OCI-LY7 (cell line): ENCODE measurements around the gene PLD6. TPM values are rescaled to one million over a fixed set of nuclear protein-coding genes. Genes with fewer than 3 reads are reported as not detected.

Source experiments
- BruUV-seq: library from RNA; stranded (reverse); fragments of 400-500 nt; replicated peaks from 2 replicates; lab custom pipeline; 2021; lab: Mats Ljungman, UMichigan
- CTCF ChIA-PET: fragments of 300-600 bp; sonication (Branson Sonifier 250); formaldehyde crosslinking; loops from one replicate; lab custom pipeline; 2022; ENCODE audit warnings: antibody characterized with exemption; ENCODE audit not compliant: unreplicated experiment; lab: Charles Lee
- POLR2A ChIA-PET: fragments of 300-600 bp; sonication (Branson Sonifier 250); formaldehyde crosslinking; loops from one replicate; lab custom pipeline; 2022; ENCODE audit warnings: antibody characterized with exemption; lab: Charles Lee
- DNase-seq: peaks from one replicate; pipeline ENCODE4 v3.0.0-alpha.2; 2015; ENCODE audit warnings: low spot score
- H2AFZ ChIP-seq: fragments of 200-600 bp; sonication (generic), shearing (Covaris generic); 2 replicates; pipeline ENCODE4 v1.6.1; 2014; ENCODE audit warnings: mild to moderate bottlenecking, antibody characterized with exemption, low read length, moderate library complexity
- H3K27ac ChIP-seq: fragments of 200-600 bp; sonication (generic); 2 replicates; pipeline ENCODE4 v1.5.1; 2014; ENCODE audit warnings: mixed run types, low read depth, mild to moderate bottlenecking, moderate library complexity, low read length, inconsistent platforms; ENCODE audit not compliant: poor library complexity, severe bottlenecking
- H3K36me3 ChIP-seq: fragments of 200-600 bp; sonication (generic); 2 replicates; pipeline ENCODE4 v1.6.1; 2014; ENCODE audit warnings: mild to moderate bottlenecking, antibody characterized with exemption, low read length, moderate library complexity, mixed read lengths; ENCODE audit not compliant: insufficient read depth
- H3K4me1 ChIP-seq: fragments of 200-600 bp; sonication (generic); 2 replicates; pipeline ENCODE4 v1.5.1; 2014; ENCODE audit warnings: mild to moderate bottlenecking, low read length; ENCODE audit not compliant: insufficient read depth, poor library complexity, severe bottlenecking
- H3K4me2 ChIP-seq: fragments of 200-600 bp; sonication (generic); 2 replicates; pipeline ENCODE4 v1.6.1; 2014; ENCODE audit warnings: mild to moderate bottlenecking, low read length
- H3K4me3 ChIP-seq: fragments of 200-600 bp; sonication (generic); 2 replicates; pipeline ENCODE4 v1.5.1; 2014; ENCODE audit warnings: mild to moderate bottlenecking, low read depth, low read length; ENCODE audit not compliant: poor library complexity, severe bottlenecking
- H3K79me2 ChIP-seq: fragments of 200-600 bp; sonication (generic); 2 replicates; pipeline ENCODE4 v1.6.1; 2016; ENCODE audit warnings: low read depth, mild to moderate bottlenecking, low read length, moderate library complexity, mixed read lengths; ENCODE audit not compliant: insufficient read depth
- H3K9me2 ChIP-seq: fragments of 200-600 bp; sonication (generic); 2 replicates; pipeline ENCODE4 v1.6.1; 2016; ENCODE audit warnings: mild to moderate bottlenecking, low read length, mixed read lengths; ENCODE audit not compliant: insufficient read depth
- H3K9me3 ChIP-seq: fragments of 200-600 bp; sonication (generic); 2 replicates; pipeline ENCODE4 v1.6.1; 2014; ENCODE audit warnings: mild to moderate bottlenecking, mixed run types, low read length, mixed read lengths
- H4K20me1 ChIP-seq: fragments of 200-600 bp; sonication (generic); 2 replicates; pipeline ENCODE4 v1.6.1; 2014; ENCODE audit warnings: mild to moderate bottlenecking, antibody characterized with exemption, low read length, moderate library complexity, mixed read lengths; ENCODE audit not compliant: insufficient read depth
- EZH2phosphoT487 ChIP-seq: fragments of 200-600 bp; sonication (generic); IDR thresholded peaks from 2 replicates; pipeline ENCODE4 v1.6.1; 2018; ENCODE audit warnings: low read depth, borderline replicate concordance, mild to moderate bottlenecking, mixed run types, antibody characterized with exemption, low read length, moderate library complexity, mixed read lengths
- intact Hi-C: fragments of 100-400 bp; cut with micrococcal nuclease; formaldehyde crosslinking; loops from one replicate; pipeline ENCODE4 v1.10.0; 2022; ENCODE audit not compliant: unreplicated experiment
- total RNA-seq, 2 experiments: library from RNA; depleted of rRNA in 1 of 2; stranded (reverse); fragments of >200 nt in 1 of 2; shearing (Covaris generic) in 1 of 2; gene quantifications; 2 replicates each; pipeline ENCODE4 v1.2.3, GENCODE V29; 2014 to 2022
- TF ChIP-seq, protein P1 (sequence below): fragments of 200-600 bp; sonication (generic); conservative IDR thresholded peaks from 2 replicates; pipeline ENCODE4 v1.5.1; 2014; ENCODE audit warnings: mild to moderate bottlenecking, antibody characterized with exemption, low read length, moderate library complexity, mixed read lengths

Gene PLD6
- total RNA-seq, 2 experiments from 2014 or later = not detected

DNA sequence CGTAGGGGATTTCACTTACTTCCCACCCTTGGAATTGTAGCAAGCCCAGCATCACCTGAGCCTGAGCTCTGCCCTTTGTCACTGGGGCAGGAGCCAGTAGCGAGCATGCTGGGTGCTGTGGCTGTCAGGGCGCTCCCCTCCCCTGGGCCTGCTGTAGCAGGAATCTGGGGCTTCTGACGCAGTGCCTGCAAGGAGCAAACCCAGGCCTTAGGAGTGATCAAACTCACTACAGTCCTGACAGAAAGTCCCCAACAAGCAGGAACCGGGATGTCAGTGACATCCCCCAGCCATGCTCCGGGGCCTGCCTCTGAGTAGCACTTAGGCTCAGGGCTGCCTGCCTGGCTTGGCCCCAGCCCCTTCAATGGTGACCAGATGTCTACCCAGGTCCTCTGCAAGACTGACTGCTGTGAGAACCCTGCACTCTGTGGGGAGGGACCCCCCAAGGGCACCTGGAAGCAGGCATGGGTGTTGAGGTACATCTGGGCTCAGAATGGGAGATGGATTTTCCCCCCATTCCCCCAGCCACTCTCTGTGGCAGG is 23.5 kb downstream of the PLD6 start:
- no peak overlapping the region for H3K4me3 ChIP-seq

DNA sequence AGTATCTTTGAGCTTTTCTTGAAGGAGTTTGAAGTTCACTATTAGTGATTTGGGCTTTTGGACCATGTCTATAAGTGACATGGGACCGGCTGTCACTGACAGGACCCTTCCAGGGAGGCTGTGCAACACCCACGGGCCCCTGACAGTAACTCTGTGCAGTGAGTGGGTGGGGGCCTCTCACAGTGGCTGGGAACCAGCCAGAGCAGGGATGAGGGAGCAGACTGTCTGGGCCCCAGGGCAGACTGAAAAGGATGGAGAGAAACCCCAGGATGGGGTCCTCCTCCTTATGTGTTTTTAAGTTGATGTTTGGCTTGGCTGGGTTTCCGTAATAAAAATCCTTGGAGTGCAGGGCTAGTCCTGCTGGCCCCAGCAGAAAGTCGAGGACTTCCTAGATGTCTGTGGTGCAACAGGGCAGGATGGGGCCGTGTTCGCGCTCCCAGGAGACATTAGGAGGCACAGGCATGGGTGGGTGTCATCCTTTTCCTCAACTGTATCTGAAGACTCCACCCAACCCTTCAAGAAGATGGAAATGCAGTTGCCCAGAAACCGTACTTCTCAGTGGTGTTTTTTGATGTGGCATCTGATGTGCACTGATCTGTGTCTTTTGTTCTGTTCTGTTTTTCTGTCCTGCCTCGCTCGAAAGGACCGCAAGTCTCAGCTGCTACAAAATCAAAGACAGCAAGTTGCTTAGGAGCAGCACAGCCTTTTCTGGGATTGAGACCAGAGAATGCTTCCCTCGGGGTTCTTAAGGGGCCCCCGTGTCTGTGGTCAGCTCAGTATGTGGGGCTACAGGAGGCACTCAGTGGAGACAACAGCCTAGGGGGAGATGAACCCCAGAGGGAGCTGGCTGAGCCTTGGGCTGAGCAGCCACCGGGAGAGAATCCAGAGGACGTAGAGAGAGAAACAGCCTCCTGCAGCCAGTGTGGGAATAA is 24.2 kb downstream of the PLD6 start:
- H3K4me3 ChIP-seq = no peak overlapping the region
- H3K9me3 ChIP-seq = no peaks in the 10 kb centered on the region
- intact Hi-C loops = no loop called here
- no peak for TF ChIP-seq EZH2phosphoT487
- TF ChIP-seq, protein P1, sequence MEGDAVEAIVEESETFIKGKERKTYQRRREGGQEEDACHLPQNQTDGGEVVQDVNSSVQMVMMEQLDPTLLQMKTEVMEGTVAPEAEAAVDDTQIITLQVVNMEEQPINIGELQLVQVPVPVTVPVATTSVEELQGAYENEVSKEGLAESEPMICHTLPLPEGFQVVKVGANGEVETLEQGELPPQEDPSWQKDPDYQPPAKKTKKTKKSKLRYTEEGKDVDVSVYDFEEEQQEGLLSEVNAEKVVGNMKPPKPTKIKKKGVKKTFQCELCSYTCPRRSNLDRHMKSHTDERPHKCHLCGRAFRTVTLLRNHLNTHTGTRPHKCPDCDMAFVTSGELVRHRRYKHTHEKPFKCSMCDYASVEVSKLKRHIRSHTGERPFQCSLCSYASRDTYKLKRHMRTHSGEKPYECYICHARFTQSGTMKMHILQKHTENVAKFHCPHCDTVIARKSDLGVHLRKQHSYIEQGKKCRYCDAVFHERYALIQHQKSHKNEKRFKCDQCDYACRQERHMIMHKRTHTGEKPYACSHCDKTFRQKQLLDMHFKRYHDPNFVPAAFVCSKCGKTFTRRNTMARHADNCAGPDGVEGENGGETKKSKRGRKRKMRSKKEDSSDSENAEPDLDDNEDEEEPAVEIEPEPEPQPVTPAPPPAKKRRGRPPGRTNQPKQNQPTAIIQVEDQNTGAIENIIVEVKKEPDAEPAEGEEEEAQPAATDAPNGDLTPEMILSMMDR = no peak
- POLR2A ChIA-PET = interaction anchor here (0.6 kb wide), 2 partner anchors 28 to 1093 kb away, joined by 3 to 4 read pairs; no protein-coding TSS in a partner anchor
- H4K20me1 ChIP-seq = no peaks in the 10 kb centered on the region
- H3K4me2 ChIP-seq = peak overlapping the region; percentile 52
- BruUV-seq = no TSS peak
- DNase-seq = peak; percentile 84
- peaks cover 40% of the 10 kb centered on the region for H3K36me3 ChIP-seq
- H3K4me1 ChIP-seq = peaks cover 19% of the 10 kb centered on the region
- no peaks in the 10 kb centered on the region for H3K9me2 ChIP-seq
- H3K27ac ChIP-seq = peak overlapping the region; percentile 8
- H2AFZ ChIP-seq = no peak overlapping the region
- CTCF ChIA-PET = interaction anchor here (0.9 kb wide), 1 partner anchor 190 kb away, joined by 3 read pairs; no protein-coding TSS in a partner anchor
- H3K79me2 ChIP-seq = no peaks in the 10 kb centered on the region

More for the DNA sequence above, 23.5 kb downstream of the PLD6 start:
- Histone ChIP-seq H3K27ac (no peak overlapping the region), H3K79me2 (no peaks in the 10 kb centered on the region), H2AFZ (no peak overlapping the region), H3K9me2 (no peaks in the 10 kb centered on the region), H3K4me1 (peaks cover 19% of the 10 kb centered on the region), H3K36me3 (peaks cover 32% of the 10 kb centered on the region), H3K4me2 (peak overlapping the region; percentile 52), H3K9me3 (no peaks in the 10 kb centered on the region), H4K20me1 (no peaks in the 10 kb centered on the region)
- CTCF ChIA-PET = no interaction called here
- intact Hi-C loops = no loop called here
- BruUV-seq = no TSS peak
- no peak for TF ChIP-seq EZH2phosphoT487
- TF ChIP-seq, protein P1 = no peak
- no peak for DNase-seq
- POLR2A ChIA-PET = no interaction called here
